Tibial nerve (tissue), 3 donors: ENCODE results near the gene TBC1D22A.
"Not testable (repeated sequence)": the region's sequence is repeated elsewhere in the genome, so short reads cannot be mapped to it uniquely, and the experiment has no call there.

Source experiments
- CTCF ChIP-seq, 5 experiments: fragments of 200-600 bp in 3 of 5; fragments of 450-650 bp in 2 of 5; sonication (generic) in 3 of 5; IDR thresholded peaks; one replicate each; pipeline ENCODE4 v1.5.1; 2016 to 2019; ENCODE audit warnings: antibody characterized with exemption in 5 of 5, mild to moderate bottlenecking in 3 of 5, moderate library complexity in 2 of 5
- POLR2A ChIP-seq, 2 donors: fragments of 450-650 bp; IDR thresholded peaks; one replicate each; pipeline ENCODE4 v1.6.1; 2017; ENCODE audit warnings: antibody characterized with exemption in 2 of 2, mild to moderate bottlenecking in 2 of 2, moderate library complexity in 2 of 2

GRCh38 chr22:47049736-47050400, 287.4 kb downstream of the TBC1D22A start:
- TF ChIP-seq POLR2A, CTCF (IDR thresholded peaks at IDR 0.05): not testable (repeated sequence)
